ENCODE data around the gene ASGR2. TPM values are rescaled to one million over a fixed set of nuclear protein-coding genes. Genes with fewer than 3 reads are reported as not detected.

Gene ASGR2
- total and polyA plus RNA-seq, 8 donors: 0.29 to 0.80 (median 0.43) TPM; not detected in 2

DNA sequence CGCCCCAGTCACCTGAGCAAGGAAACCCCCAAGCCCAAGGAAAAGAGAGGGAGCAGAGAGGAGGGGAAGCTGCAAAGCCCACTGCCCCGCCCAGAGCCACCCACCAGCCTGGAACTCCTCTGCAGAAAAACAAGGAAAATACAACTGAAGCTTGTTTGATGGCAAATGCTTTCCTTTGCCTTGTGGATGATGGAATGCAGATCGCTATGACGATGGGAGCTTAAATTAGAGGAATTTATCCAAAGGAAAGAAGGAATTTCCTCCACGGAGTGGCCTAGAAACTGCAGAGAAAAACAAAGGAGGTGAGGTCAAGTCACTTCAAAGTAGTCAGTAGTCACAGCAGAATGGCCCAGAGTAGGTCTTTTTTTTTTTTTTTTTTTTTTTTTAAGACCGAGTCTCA lies 31.5 kb upstream of the ASGR2 start:
- DNase-seq (no peak), ATAC-seq (no peak), FAIRE-seq (no peak)
- H3K27ac ChIP-seq: no peak overlapping the region
- TF ChIP-seq CTCF (IDR thresholded peaks at IDR 0.05): no peak
- H3K36me3 ChIP-seq: no peaks in the 10 kb centered on the region
- no peak overlapping the region for H3K4me3 ChIP-seq
- intact Hi-C loops (cut with DNase I): no loop called here
- H3K9me3 ChIP-seq: no peaks in the 10 kb centered on the region
- no peaks in the 10 kb centered on the region for H3K4me1 ChIP-seq
- no peaks in the 10 kb centered on the region for H3K27me3 ChIP-seq
- WGBS, 2 donors: 56 to 64% methylated on average over 5 to 6 of the region's 6 CpGs

DNA sequence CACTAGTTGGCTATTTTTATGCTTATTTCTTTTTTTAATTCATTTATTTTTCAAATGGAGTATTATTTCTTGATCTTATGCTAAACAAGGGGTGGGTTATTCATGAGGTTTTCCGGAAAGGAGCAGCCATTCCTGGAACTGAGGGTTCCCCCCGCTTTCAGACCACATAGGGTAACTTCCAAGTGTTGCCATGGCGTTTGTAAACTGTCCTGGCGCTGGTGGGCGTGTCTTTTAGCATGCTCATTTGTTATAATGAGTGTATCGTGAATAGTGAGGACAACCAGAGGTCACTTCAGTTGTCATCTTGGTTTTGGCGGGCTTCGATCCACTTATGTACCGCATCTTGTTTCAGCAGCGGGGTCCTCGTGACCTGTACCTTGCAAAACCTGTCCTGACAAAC lies 29.6 kb upstream of the ASGR2 start:
- H3K27me3 ChIP-seq: no peaks in the 10 kb centered on the region
- 60 to 75% methylated on average over 11 of the region's 11 CpGs for WGBS, 2 donors
- no peak overlapping the region for H3K27ac ChIP-seq
- no peaks in the 10 kb centered on the region for H3K9me3 ChIP-seq
- no peaks in the 10 kb centered on the region for H3K4me1 ChIP-seq
- no peak for DNase-seq
- ATAC-seq: no peak
- no peak for TF ChIP-seq CTCF (IDR thresholded peaks at IDR 0.05)
- intact Hi-C loops (cut with DNase I): no loop called here
- no peaks in the 10 kb centered on the region for H3K36me3 ChIP-seq
- H3K4me3 ChIP-seq: no peak overlapping the region
- no peak for FAIRE-seq

- Histone ChIP-seq H3K27ac (no peak overlapping the region), H3K27me3 (no peaks in the 10 kb centered on the region), H3K9me3 (no peaks in the 10 kb centered on the region), H3K4me3 (no peak overlapping the region), H3K4me1 (no peaks in the 10 kb centered on the region), H3K36me3 (no peaks in the 10 kb centered on the region)
- peak in 1 of 4 donors; percentile 48 for ATAC-seq
- no peak for FAIRE-seq
- no peak for DNase-seq
- TF ChIP-seq CTCF (IDR thresholded peaks at IDR 0.05): no peak
- WGBS, 2 donors: 14 to 18% methylated on average over 10 of the region's 10 CpGs
- intact Hi-C loops (cut with DNase I): no loop called here
These were observed 27.2 kb upstream of the ASGR2 start for GRCh38 chr17:7141824-7142223.

DNA sequence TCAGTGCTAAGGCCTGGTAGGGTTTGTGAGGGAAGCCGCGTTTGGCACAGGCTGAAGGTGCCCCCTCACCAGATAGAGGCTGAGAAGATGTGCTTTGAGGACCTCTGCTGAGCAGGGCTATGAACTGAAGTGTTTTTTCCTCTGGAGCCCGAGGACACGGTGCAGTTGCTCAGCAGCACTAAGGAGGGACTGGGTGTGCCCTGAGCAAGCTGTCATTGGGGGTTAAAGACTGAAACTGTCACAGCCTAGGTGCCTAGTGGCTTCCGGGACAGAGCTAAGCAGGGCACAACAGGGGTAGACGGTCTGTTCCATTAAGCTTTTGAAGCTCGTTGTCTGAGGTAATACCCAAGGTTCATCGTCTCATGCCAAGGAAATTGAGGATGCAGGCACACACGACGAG lies 24.8 kb upstream of the ASGR2 start:
- no peaks in the 10 kb centered on the region for H3K27me3 ChIP-seq
- no peak overlapping the region for H3K4me3 ChIP-seq
- H3K4me1 ChIP-seq: no peaks in the 10 kb centered on the region
- no peak for FAIRE-seq
- intact Hi-C loops (cut with DNase I): loop anchor here (5.0 kb wide), 1 partner anchor 87 kb away; no protein-coding TSS in a partner anchor
- H3K9me3 ChIP-seq: no peaks in the 10 kb centered on the region
- peak in 1 of 6 donors; percentile 25 for DNase-seq
- WGBS, 2 donors: 59 to 72% methylated on average over 10 of the region's 10 CpGs
- no peak overlapping the region for H3K27ac ChIP-seq
- TF ChIP-seq CTCF (IDR thresholded peaks at IDR 0.05): no peak
- H3K36me3 ChIP-seq: no peaks in the 10 kb centered on the region
- ATAC-seq: no peak

DNA sequence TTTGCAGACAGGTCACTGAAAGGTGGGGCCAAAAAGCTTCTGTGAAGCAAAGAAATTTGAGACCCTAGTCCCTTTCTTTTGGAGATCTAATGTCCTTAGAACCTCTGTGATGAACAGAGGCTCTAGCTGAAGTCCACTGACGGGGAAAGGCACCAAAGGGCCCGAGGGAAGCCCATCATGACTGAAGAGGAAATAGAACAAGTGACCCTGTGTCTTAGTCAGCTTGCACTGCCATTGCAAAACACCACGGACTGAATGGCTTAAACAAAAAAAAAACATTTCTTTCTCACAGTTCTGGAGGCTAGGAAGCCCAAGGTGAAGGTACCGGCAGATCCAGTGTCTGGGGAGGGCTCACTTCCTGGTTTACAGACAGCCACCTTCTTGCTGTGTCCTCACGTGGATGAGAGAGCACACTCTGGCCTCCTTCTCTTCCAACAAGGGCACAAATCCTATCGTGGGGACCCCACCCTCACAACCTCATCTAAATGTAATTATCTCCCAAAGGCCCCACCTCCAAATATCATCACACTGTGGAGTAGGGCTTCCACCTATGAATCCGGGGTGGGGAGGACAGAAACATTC lies 24.3 kb upstream of the ASGR2 start:
- FAIRE-seq (no peak), DNase-seq (peak in 1 of 6 donors; percentile 8), ATAC-seq (no peak)
- TF ChIP-seq CTCF (IDR thresholded peaks at IDR 0.05): no peak
- Histone ChIP-seq H3K9me3 (no peaks in the 10 kb centered on the region), H3K36me3 (no peaks in the 10 kb centered on the region), H3K4me1 (no peaks in the 10 kb centered on the region), H3K27me3 (no peaks in the 10 kb centered on the region), H3K27ac (no peak overlapping the region), H3K4me3 (no peak overlapping the region)
- WGBS, 2 donors: 52 to 67% methylated on average over 7 of the region's 7 CpGs
- intact Hi-C loops (cut with DNase I): loop anchor here (5.0 kb wide), 1 partner anchor 87 kb away; no protein-coding TSS in a partner anchor

Data from pancreas (tissue), 10 donors.